Measurements from ENCODE around the gene ORC6.

- TF ChIP-seq CTCF (IDR thresholded peaks at IDR 0.05; ENCODE audit: low read depth, low read length) (no peak), POLR2A (IDR thresholded peaks at IDR 0.05; ENCODE audit: extremely low read depth, insufficient read length) (no peak), MYC (IDR thresholded peaks at IDR 0.05; ENCODE audit: low read depth, low read length) (no peak), MAX (IDR thresholded peaks at IDR 0.05; ENCODE audit: low read depth, low read length) (no peak)
These were observed 27.3 kb upstream of the ORC6 start for GRCh38 chr16:46662123-46662522.
